Measurements from ENCODE around the gene GPA33. TPM values are rescaled to one million over a fixed set of nuclear protein-coding genes. Genes with fewer than 3 reads are reported as not detected.

The GPA33 gene
- total and polyA plus RNA-seq, 10 of the 15 experiments (the other 5 are each of a cell fraction or from before 2014, with no cell fraction given), result 0.09 to 0.27 (median 0.21) TPM; not detected in 1

GRCh38 chr1:167022384-167022783, 67.8 kb downstream of the GPA33 start:
- ChIA-PET CTCF (interaction anchor here (1.5 kb wide), 1 partner anchor 112 kb away, joined by 4 read pairs; no protein-coding TSS in a partner anchor), RAD21 (ENCODE audit: unreplicated experiment) (no interaction called here), POLR2A (no interaction called here), SMC1A (ENCODE audit: uncharacterized antibody, unreplicated experiment) (no interaction called here)
- BruUV-seq (replicated peaks), result no TSS peak
- no peak for TF ChIP-seq DPF2 (IDR thresholded peaks at IDR 0.05)
- TF ChIP-seq RUNX3 (IDR thresholded peaks at IDR 0.05; ENCODE audit: low read length), result 0 out of 2 replicates have a peak, but pooled peaks have one; percentile 5
- H3K27ac ChIP-seq (ENCODE audit: control insufficient read depth, insufficient read depth), result no peak overlapping the region
- 3% methylated on average over 1 of the region's 1 CpG for WGBS (ENCODE audit: insufficient coverage, insufficient replicate concordance, low lambda C conversion rate, missing lambda C conversion rate)
- H3K9ac ChIP-seq (ENCODE audit: control insufficient read depth, insufficient read depth, low read length), result no peak overlapping the region
- no peak overlapping the region for H3K4me3 ChIP-seq
- no peaks in the 10 kb centered on the region for H3K79me2 ChIP-seq (ENCODE audit: control insufficient read depth, insufficient read depth, low read length)
- H3K4me1 ChIP-seq (ENCODE audit: control insufficient read depth, insufficient read depth, low read length), result no peaks in the 10 kb centered on the region
- H4K20me1 ChIP-seq (ENCODE audit: control insufficient read depth, insufficient read depth), result no peaks in the 10 kb centered on the region
- in situ Hi-C loops (cut with MboI) (no loop called here), intact Hi-C loops (cut with micrococcal nuclease; ENCODE audit: unreplicated experiment) (no loop called here)
- no peak overlapping the region for H2AFZ ChIP-seq (ENCODE audit: control insufficient read depth, low read depth, low read length)
- ATAC-seq (peak; percentile 54), DNase-seq (ENCODE audit: low read depth, low spot score) (no peak), FAIRE-seq (no peak)
- no peaks in the 10 kb centered on the region; the same call in 2 of the 3 replicates for H3K9me3 ChIP-seq (replicated peaks; ENCODE audit: control insufficient read depth, insufficient read depth, low read length)
- no peaks in the 10 kb centered on the region for H3K36me3 ChIP-seq (ENCODE audit: control insufficient read depth in 2 of 2, insufficient read depth in 2 of 2, low read length in 1 of 2)
- H3K27me3 ChIP-seq (replicated peaks in 1 of 2; ENCODE audit: control insufficient read depth in 2 of 2, insufficient read depth in 2 of 2, low read length in 1 of 2), result no peaks in the 10 kb centered on the region
- H3K4me2 ChIP-seq (ENCODE audit: control insufficient read depth, insufficient read depth), result no peak overlapping the region

- intact Hi-C loops (cut with micrococcal nuclease; ENCODE audit: unreplicated experiment) (no loop called here), in situ Hi-C loops (cut with MboI) (no loop called here)
- Histone ChIP-seq H3K9ac (ENCODE audit: control insufficient read depth, insufficient read depth, low read length) (no peak overlapping the region), H3K4me2 (ENCODE audit: control insufficient read depth, insufficient read depth) (no peak overlapping the region), H3K27ac (ENCODE audit: control insufficient read depth, insufficient read depth) (no peak overlapping the region), H3K79me2 (ENCODE audit: control insufficient read depth, insufficient read depth, low read length) (no peaks in the 10 kb centered on the region), H3K9me3 (replicated peaks; ENCODE audit: control insufficient read depth, insufficient read depth, low read length) (no peaks in the 10 kb centered on the region), H3K36me3 (ENCODE audit: control insufficient read depth in 2 of 2, insufficient read depth in 2 of 2, low read length in 1 of 2) (no peaks in the 10 kb centered on the region), H2AFZ (ENCODE audit: control insufficient read depth, low read depth, low read length) (no peak overlapping the region), H3K4me3 (no peak overlapping the region), H3K27me3 (replicated peaks in 1 of 2; ENCODE audit: control insufficient read depth in 2 of 2, insufficient read depth in 2 of 2, low read length in 1 of 2) (no peaks in the 10 kb centered on the region), H3K4me1 (ENCODE audit: control insufficient read depth, insufficient read depth, low read length) (no peaks in the 10 kb centered on the region), H4K20me1 (ENCODE audit: control insufficient read depth, insufficient read depth) (no peaks in the 10 kb centered on the region)
- ChIA-PET CTCF (interaction anchor here (0.6 kb wide), 1 partner anchor 32 kb away, joined by 4 read pairs; no protein-coding TSS in a partner anchor), RAD21 (ENCODE audit: unreplicated experiment) (no interaction called here), POLR2A (no interaction called here), SMC1A (ENCODE audit: uncharacterized antibody, unreplicated experiment) (interaction anchor here (0.8 kb wide), 1 partner anchor 50 kb away, joined by 3 read pairs; no protein-coding TSS in a partner anchor)
- 15% methylated on average over 6 of the region's 6 CpGs for WGBS (ENCODE audit: insufficient coverage, insufficient replicate concordance, low lambda C conversion rate, missing lambda C conversion rate)
- DNase-seq (ENCODE audit: low read depth, low spot score) (no peak), ATAC-seq (no peak), FAIRE-seq (no peak)
- BruUV-seq (replicated peaks), result no TSS peak
- TF ChIP-seq SMARCA5 (IDR thresholded peaks at IDR 0.05), result no peak
- no peak for TF ChIP-seq YBX1 (IDR thresholded peaks at IDR 0.05)
- no peak for TF ChIP-seq EGR1 (IDR thresholded peaks at IDR 0.05; ENCODE audit: borderline replicate concordance in 1 of 2, low read depth in 2 of 2, low read length in 2 of 2)
- TF ChIP-seq SIN3A (IDR thresholded peaks at IDR 0.05; ENCODE audit: low read depth, low read length), result no peak
- no peak for TF ChIP-seq E2F8 (IDR thresholded peaks at IDR 0.05; ENCODE audit: low read depth, partially characterized antibody)
- TF ChIP-seq RB1 (IDR thresholded peaks at IDR 0.05; ENCODE audit: borderline replicate concordance), result no peak
- no peak for TF ChIP-seq ATF2 (IDR thresholded peaks at IDR 0.05; ENCODE audit: low read length)
- no peak for TF ChIP-seq GABPA (IDR thresholded peaks at IDR 0.05; ENCODE audit: low read depth)
- no peak for TF ChIP-seq ATF3 (IDR thresholded peaks at IDR 0.05; ENCODE audit: borderline replicate concordance, extremely low read depth, low read depth, low read length)
- no peak for TF ChIP-seq JUND (IDR thresholded peaks at IDR 0.05; ENCODE audit: low read depth, low read length)
- TF ChIP-seq BMI1 (IDR thresholded peaks at IDR 0.05; ENCODE audit: borderline replicate concordance), result no peak
Observed at GRCh38 chr1:167016100-167016750, 74.0 kb downstream of the GPA33 start.
